ENCODE measurements around the gene CLDN1. TPM values are rescaled to one million over a fixed set of nuclear protein-coding genes. Genes with fewer than 3 reads are reported as not detected.

Gene CLDN1
- total and polyA plus RNA-seq, 2 of the 4 experiments (the other 2 are of a cell fraction) = 4.7 to 7.3 TPM

GRCh38 chr3:190288836-190289235, 33.4 kb downstream of the CLDN1 start:
- H3K4me1 ChIP-seq (ENCODE audit: control insufficient read depth, insufficient read depth, low read length) = no peaks in the 10 kb centered on the region
- H3K4ac ChIP-seq (ENCODE audit: low read depth, low read length) = no peak overlapping the region
- H4K8ac ChIP-seq (ENCODE audit: low read depth in 2 of 2, low read length in 2 of 2) = no peak overlapping the region
- ATAC-seq (ENCODE audit: low read depth) (peak; percentile 37; the same call in 1 of the 2 replicates), DNase-seq (peak; percentile 19)
- H3K4me3 ChIP-seq (ENCODE audit: insufficient read depth, low read depth, low read length) = no peak overlapping the region
- no peak overlapping the region for H4K91ac ChIP-seq (ENCODE audit: insufficient read depth, low read depth, low read length)
- H4K5ac ChIP-seq (ENCODE audit: low read depth, low read length) = no peak overlapping the region
- TF ChIP-seq CTCF (conservative IDR thresholded peaks at IDR 0.05; ENCODE audit: low read depth, low read length) (no peak), RAD21 (IDR thresholded peaks at IDR 0.05; ENCODE audit: low read length) (no peak), CEBPB (IDR thresholded peaks at IDR 0.05; ENCODE audit: low read depth, low read length) (no peak), RFX5 (IDR thresholded peaks at IDR 0.05; ENCODE audit: low read depth, low read length) (no peak), RCOR1 (IDR thresholded peaks at IDR 0.05; ENCODE audit: insufficient replicate concordance, low read length) (no peak), MAZ (IDR thresholded peaks at IDR 0.05; ENCODE audit: borderline replicate concordance, low read depth, low read length) (no peak), CHD1 (IDR thresholded peaks at IDR 0.05; ENCODE audit: low read depth, low read length) (no peak), MXI1 (IDR thresholded peaks at IDR 0.05; ENCODE audit: borderline replicate concordance, low read depth, low read length) (no peak), USF2 (IDR thresholded peaks at IDR 0.05; ENCODE audit: low read depth, low read length) (no peak), POLR2A (IDR thresholded peaks at IDR 0.05; ENCODE audit: low read depth, low read length) (no peak), FOS (IDR thresholded peaks at IDR 0.05; ENCODE audit: low read depth, low read length) (no peak), NFE2L2 (IDR thresholded peaks at IDR 0.05; ENCODE audit: low read depth, low read length) (no peak), SMC3 (IDR thresholded peaks at IDR 0.05; ENCODE audit: low read depth, low read length) (no peak), BHLHE40 (IDR thresholded peaks at IDR 0.05; ENCODE audit: low read depth, low read length) (no peak)
- TF ChIP-seq, protein P1, sequence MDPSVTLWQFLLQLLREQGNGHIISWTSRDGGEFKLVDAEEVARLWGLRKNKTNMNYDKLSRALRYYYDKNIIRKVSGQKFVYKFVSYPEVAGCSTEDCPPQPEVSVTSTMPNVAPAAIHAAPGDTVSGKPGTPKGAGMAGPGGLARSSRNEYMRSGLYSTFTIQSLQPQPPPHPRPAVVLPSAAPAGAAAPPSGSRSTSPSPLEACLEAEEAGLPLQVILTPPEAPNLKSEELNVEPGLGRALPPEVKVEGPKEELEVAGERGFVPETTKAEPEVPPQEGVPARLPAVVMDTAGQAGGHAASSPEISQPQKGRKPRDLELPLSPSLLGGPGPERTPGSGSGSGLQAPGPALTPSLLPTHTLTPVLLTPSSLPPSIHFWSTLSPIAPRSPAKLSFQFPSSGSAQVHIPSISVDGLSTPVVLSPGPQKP (IDR thresholded peaks at IDR 0.05; ENCODE audit: borderline replicate concordance, low read depth, low read length) = no peak
- no TSS peak for BruUV-seq (replicated peaks)
- H3K36me3 ChIP-seq (ENCODE audit: control insufficient read depth, insufficient read depth, low read length) = no peaks in the 10 kb centered on the region
- CTCF ChIA-PET = interaction anchor here (0.6 kb wide), 1 partner anchor 154 kb away, joined by 4 read pairs; no protein-coding TSS in a partner anchor
- in situ Hi-C loops (cut with MboI; ENCODE audit: low sequenced_read_pairs) (no loop called here), dilution Hi-C loops (cut with HindIII; ENCODE audit: low sequenced_read_pairs, unreplicated experiment) (no loop called here), intact Hi-C loops (cut with micrococcal nuclease) (no loop called here)
- H3K23ac ChIP-seq (ENCODE audit: low read depth, low read length) = no peak overlapping the region
- no peak overlapping the region for H2BK20ac ChIP-seq (ENCODE audit: low read depth, low read length)
- no peaks in the 10 kb centered on the region for H4K20me1 ChIP-seq (ENCODE audit: insufficient read depth, low read length)
- no peak overlapping the region for H3K56ac ChIP-seq (ENCODE audit: extremely low read depth, insufficient read depth, low read length)
- H3K9me3 ChIP-seq (ENCODE audit: control insufficient read depth, insufficient read depth, low read length) = peaks cover 5% of the 10 kb centered on the region
- 0 out of 2 replicates have a peak, but pooled peaks cover 3% of the 10 kb centered on the region for H3K9me1 ChIP-seq (ENCODE audit: insufficient read depth, low read length)
- no peak overlapping the region for H2AFZ ChIP-seq (replicated peaks; ENCODE audit: low read length, poor library complexity)
- H2BK15ac ChIP-seq (ENCODE audit: low read depth, low read length) = no peak overlapping the region
- no CpG with 5 or more reads among the region's 2 CpGs for WGBS, 2 experiments (ENCODE audit: extremely low coverage in 2 of 2, insufficient read length in 1 of 2)
- H3K9ac ChIP-seq (ENCODE audit: low read depth, low read length) = no peak overlapping the region
- H3K14ac ChIP-seq (replicated peaks; ENCODE audit: low read depth, low read length) = no peak overlapping the region
- no peaks in the 10 kb centered on the region for H3K79me1 ChIP-seq (ENCODE audit: low read depth in 1 of 2, low read length in 2 of 2)
- POLR2A ChIA-PET (ENCODE audit: unreplicated experiment) = no interaction called here
- no peak overlapping the region for H2AK9ac ChIP-seq (replicated peaks; ENCODE audit: low read depth, low read length, poor library complexity)
- no peak overlapping the region for H3K4me2 ChIP-seq (ENCODE audit: low read depth, low read length)
- H2AK5ac ChIP-seq (ENCODE audit: low read depth, low read length) = no peak overlapping the region
- no peak overlapping the region for H3K27ac ChIP-seq (ENCODE audit: insufficient read depth, low read length)
- H3K18ac ChIP-seq (ENCODE audit: low read depth, low read length) = no peak overlapping the region
- H2BK120ac ChIP-seq (ENCODE audit: low read depth, low read length) = no peak overlapping the region
- H2BK5ac ChIP-seq (ENCODE audit: low read depth, low read length, poor library complexity, severe bottlenecking) = no peak overlapping the region
- no peaks in the 10 kb centered on the region for H3K27me3 ChIP-seq (ENCODE audit: control insufficient read depth, insufficient read depth, low read length)

All from IMR-90 (cell line).